Measurements from ENCODE around the gene PSTPIP2.

GRCh38 chr18:46084431-46084830, 12.4 kb upstream of the PSTPIP2 start:
- TF ChIP-seq, protein P1, sequence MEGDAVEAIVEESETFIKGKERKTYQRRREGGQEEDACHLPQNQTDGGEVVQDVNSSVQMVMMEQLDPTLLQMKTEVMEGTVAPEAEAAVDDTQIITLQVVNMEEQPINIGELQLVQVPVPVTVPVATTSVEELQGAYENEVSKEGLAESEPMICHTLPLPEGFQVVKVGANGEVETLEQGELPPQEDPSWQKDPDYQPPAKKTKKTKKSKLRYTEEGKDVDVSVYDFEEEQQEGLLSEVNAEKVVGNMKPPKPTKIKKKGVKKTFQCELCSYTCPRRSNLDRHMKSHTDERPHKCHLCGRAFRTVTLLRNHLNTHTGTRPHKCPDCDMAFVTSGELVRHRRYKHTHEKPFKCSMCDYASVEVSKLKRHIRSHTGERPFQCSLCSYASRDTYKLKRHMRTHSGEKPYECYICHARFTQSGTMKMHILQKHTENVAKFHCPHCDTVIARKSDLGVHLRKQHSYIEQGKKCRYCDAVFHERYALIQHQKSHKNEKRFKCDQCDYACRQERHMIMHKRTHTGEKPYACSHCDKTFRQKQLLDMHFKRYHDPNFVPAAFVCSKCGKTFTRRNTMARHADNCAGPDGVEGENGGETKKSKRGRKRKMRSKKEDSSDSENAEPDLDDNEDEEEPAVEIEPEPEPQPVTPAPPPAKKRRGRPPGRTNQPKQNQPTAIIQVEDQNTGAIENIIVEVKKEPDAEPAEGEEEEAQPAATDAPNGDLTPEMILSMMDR (conservative IDR thresholded peaks at IDR 0.05; ENCODE audit: low read depth, low read length), result no peak
- TF ChIP-seq CHD1 (IDR thresholded peaks at IDR 0.05; ENCODE audit: low read depth, low read length) (no peak), ELK1 (IDR thresholded peaks at IDR 0.05; ENCODE audit: borderline replicate concordance, low read depth, low read length) (no peak), RFX5 (IDR thresholded peaks at IDR 0.05; ENCODE audit: low read depth, low read length) (no peak)

Measured in IMR-90 (cell line).